ENCODE results near the gene SSH3. TPM values are rescaled to one million over a fixed set of nuclear protein-coding genes. Genes with fewer than 3 reads are reported as not detected.

The SSH3 gene
- total RNA-seq, 1 experiment from 2014 or later = 89.6 TPM

DNA sequence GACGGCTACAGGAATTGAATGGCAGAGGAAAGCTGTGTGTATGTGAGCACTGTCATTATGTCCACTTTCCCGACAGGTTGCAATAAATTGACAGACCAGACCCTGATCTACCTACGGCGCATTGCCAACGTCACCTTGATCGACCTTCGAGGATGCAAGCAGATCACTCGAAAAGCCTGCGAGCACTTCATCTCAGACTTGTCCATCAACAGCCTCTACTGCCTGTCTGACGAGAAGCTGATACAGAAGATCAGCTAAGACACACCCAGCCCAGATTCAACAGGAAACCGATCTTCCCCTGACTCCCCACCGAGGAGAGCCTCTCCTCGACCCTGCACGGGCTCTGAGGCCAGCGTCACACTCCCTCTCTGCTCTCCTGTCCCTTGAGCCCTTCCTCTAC is 48.5 kb upstream of the SSH3 start:
- Mint-ChIP-seq H3K27ac (ENCODE audit: unreplicated experiment) (peak overlapping the region; percentile 13), H3K4me1 (ENCODE audit: low read depth, unreplicated experiment) (peaks cover 7% of the 10 kb centered on the region), H3K27me3 (ENCODE audit: insufficient read depth, unreplicated experiment) (no peaks in the 10 kb centered on the region), H3K9me3 (ENCODE audit: unreplicated experiment) (no peaks in the 10 kb centered on the region), H3K36me3 (ENCODE audit: insufficient read depth, unreplicated experiment) (peaks cover 95% of the 10 kb centered on the region), H3K4me3 (ENCODE audit: unreplicated experiment) (no peak overlapping the region)
- intact Hi-C loops (cut with micrococcal nuclease; ENCODE audit: unreplicated experiment) = no loop called here
- no peaks in the 10 kb centered on the region for H3K9me3 ChIP-seq
- no TSS peak for BruUV-seq (replicated peaks)
- DNase-seq = no peak
- H3K27me3 ChIP-seq (replicated peaks; ENCODE audit: control insufficient read depth, insufficient read depth, low read length) = no peaks in the 10 kb centered on the region
- ChIA-PET POLR2A (interaction anchor here (2.2 kb wide), 1 partner anchor 15 kb away, joined by 9 read pairs; no protein-coding TSS in a partner anchor), CTCF (no interaction called here)
- TF ChIP-seq CTCF (IDR thresholded peaks at IDR 0.05; ENCODE audit: insufficient read depth in 1 of 2, low read depth in 1 of 2, low read length in 1 of 2, severe bottlenecking in 1 of 2, unreplicated experiment in 1 of 2) = no peak
- H3K36me3 ChIP-seq (ENCODE audit: control insufficient read depth, insufficient read depth, low read length) = peaks cover 36% of the 10 kb centered on the region
- H3K4me3 ChIP-seq (ENCODE audit: low read depth, low read length) = no peak overlapping the region
- H3K4me1 ChIP-seq = peaks cover 3% of the 10 kb centered on the region

- Mint-ChIP-seq H3K9me3 (ENCODE audit: unreplicated experiment) (no peaks in the 10 kb centered on the region), H3K27ac (ENCODE audit: unreplicated experiment) (no peak overlapping the region), H3K27me3 (ENCODE audit: insufficient read depth, unreplicated experiment) (no peaks in the 10 kb centered on the region), H3K4me1 (ENCODE audit: low read depth, unreplicated experiment) (peaks cover 8% of the 10 kb centered on the region), H3K36me3 (ENCODE audit: insufficient read depth, unreplicated experiment) (peaks cover 95% of the 10 kb centered on the region), H3K4me3 (ENCODE audit: unreplicated experiment) (no peak overlapping the region)
- POLR2A ChIA-PET = no interaction called here
- no TSS peak for BruUV-seq (replicated peaks)
- TF ChIP-seq CTCF (IDR thresholded peaks at IDR 0.05; ENCODE audit: insufficient read depth in 1 of 2, low read depth in 1 of 2, low read length in 1 of 2, severe bottlenecking in 1 of 2, unreplicated experiment in 1 of 2) = no peak
- intact Hi-C loops (cut with micrococcal nuclease; ENCODE audit: unreplicated experiment) = no loop called here
- peak in 1 of 2 experiments; percentile 33 for DNase-seq
- Histone ChIP-seq H3K9me3 (no peaks in the 10 kb centered on the region), H3K4me1 (peaks cover 3% of the 10 kb centered on the region; the same call in 1 of the 2 replicates), H3K4me3 (ENCODE audit: low read depth, low read length) (no peak overlapping the region), H3K27me3 (replicated peaks; ENCODE audit: control insufficient read depth, insufficient read depth, low read length) (no peaks in the 10 kb centered on the region), H3K36me3 (ENCODE audit: control insufficient read depth, insufficient read depth, low read length) (peaks cover 31% of the 10 kb centered on the region)
- CTCF ChIA-PET = no interaction called here
Observed at GRCh38 chr11:67255353-67255752, 48.0 kb upstream of the SSH3 start.

DNA sequence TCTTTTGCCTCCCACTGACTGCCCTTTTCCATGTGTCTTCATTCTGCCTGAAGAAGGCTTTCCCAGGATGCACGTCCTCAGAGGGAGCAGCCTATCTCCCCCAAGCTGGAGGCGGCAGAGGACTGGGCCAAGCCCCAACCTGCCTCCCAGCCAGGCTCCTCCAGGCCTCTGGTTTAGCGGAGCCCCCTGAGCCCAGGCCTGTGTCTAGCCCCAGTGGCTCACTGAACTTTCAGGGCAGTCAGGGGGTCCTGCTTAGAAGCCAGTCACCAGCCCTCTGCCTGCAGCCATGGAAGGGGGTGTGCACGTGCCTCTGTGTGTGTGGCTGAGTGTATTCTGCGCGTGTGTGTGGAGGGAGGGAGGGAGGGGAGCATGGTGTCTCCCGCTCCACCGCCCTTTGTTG is 47.5 kb upstream of the SSH3 start:
- POLR2A ChIA-PET = interaction anchor here (0.6 kb wide), 1 partner anchor 250 kb away, joined by 7 read pairs; no protein-coding TSS in a partner anchor
- CTCF ChIA-PET = no interaction called here
- no peak overlapping the region for H3K4me3 ChIP-seq (ENCODE audit: low read depth, low read length)
- Mint-ChIP-seq H3K27me3 (ENCODE audit: insufficient read depth, unreplicated experiment) (no peaks in the 10 kb centered on the region), H3K9me3 (ENCODE audit: unreplicated experiment) (no peaks in the 10 kb centered on the region), H3K4me1 (ENCODE audit: low read depth, unreplicated experiment) (peaks cover 13% of the 10 kb centered on the region), H3K4me3 (ENCODE audit: unreplicated experiment) (no peak overlapping the region), H3K36me3 (ENCODE audit: insufficient read depth, unreplicated experiment) (peaks cover 95% of the 10 kb centered on the region), H3K27ac (ENCODE audit: unreplicated experiment) (no peak overlapping the region)
- H3K27me3 ChIP-seq (replicated peaks; ENCODE audit: control insufficient read depth, insufficient read depth, low read length) = no peaks in the 10 kb centered on the region
- BruUV-seq (replicated peaks) = no TSS peak
- peaks cover 8% of the 10 kb centered on the region for H3K4me1 ChIP-seq
- peaks cover 26% of the 10 kb centered on the region for H3K36me3 ChIP-seq (ENCODE audit: control insufficient read depth, insufficient read depth, low read length)
- TF ChIP-seq CTCF (IDR thresholded peaks at IDR 0.05; ENCODE audit: insufficient read depth in 1 of 2, low read depth in 1 of 2, low read length in 1 of 2, severe bottlenecking in 1 of 2, unreplicated experiment in 1 of 2) = no peak
- DNase-seq = peak in 1 of 2 experiments; percentile 30
- intact Hi-C loops (cut with micrococcal nuclease; ENCODE audit: unreplicated experiment) = no loop called here
- no peaks in the 10 kb centered on the region for H3K9me3 ChIP-seq
